HG03558 (cell line): ENCODE results near the gene KRTAP10-12.
"Not testable (repeated sequence)": the region's sequence is repeated elsewhere in the genome, so short reads cannot be mapped to it uniquely, and the experiment has no call there.

Source experiments
- ATAC-seq: cut with Tn5 transposase; IDR thresholded peaks from one replicate; pipeline ENCODE4 v1.9.1; 2021; ENCODE audit warnings: moderate number of reproducible peaks; ENCODE audit not compliant: unreplicated experiment; ENCODE audit errors: extremely low read depth

KRTAP10-12 gene

GRCh38 chr21:44697172-44697810 is at the start of gene KRTAP10-12:
KRTAP10-12 (plus strand) TSS chr21:44697172; CDS start chr21:44697202, 30 bp downstream.
- ATAC-seq, result not testable (repeated sequence)

- ATAC-seq, result no peak
These were observed 49.8 kb upstream of the KRTAP10-12 start for GRCh38 chr21:44647222-44647552.

- ATAC-seq, result no peak
These were observed 48.2 kb upstream of the KRTAP10-12 start for GRCh38 chr21:44648557-44649311.

- no peak for ATAC-seq
These were observed 47.4 kb upstream of the KRTAP10-12 start for GRCh38 chr21:44649521-44650100.

- no peak for ATAC-seq
These were observed 46.6 kb upstream of the KRTAP10-12 start for GRCh38 chr21:44650265-44650972.

- ATAC-seq, result no peak
These were observed 45.8 kb upstream of the KRTAP10-12 start for GRCh38 chr21:44650973-44651675.

- ATAC-seq, result no peak
These were observed 43.8 kb upstream of the KRTAP10-12 start for GRCh38 chr21:44653123-44653522.

GRCh38 chr21:44653656-44654575 is 43.1 kb upstream of the KRTAP10-12 start:
- no peak for ATAC-seq

- ATAC-seq, result no peak
These were observed 42.3 kb upstream of the KRTAP10-12 start, which contains the start of gene KRTAP12-4 for GRCh38 chr21:44654576-44655175. KRTAP12-4 (minus strand) TSS chr21:44654659; CDS start chr21:44654614, 45 bp downstream.

GRCh38 chr21:44656868-44657267 is 40.1 kb upstream of the KRTAP10-12 start:
- no peak for ATAC-seq

- no peak for ATAC-seq
These were observed 39.1 kb upstream of the KRTAP10-12 start, which contains the start of gene KRTAP12-3 for GRCh38 chr21:44657635-44658540. KRTAP12-3 (plus strand) TSS chr21:44657932; CDS start chr21:44657980, 48 bp downstream.

- no peak for ATAC-seq
These were observed 38.4 kb upstream of the KRTAP10-12 start for GRCh38 chr21:44658541-44658910.

- ATAC-seq, result no peak
These were observed 37.9 kb upstream of the KRTAP10-12 start for GRCh38 chr21:44658913-44659595.

- not testable (repeated sequence) for ATAC-seq
These were observed 35.4 kb upstream of the KRTAP10-12 start for GRCh38 chr21:44661567-44661966.

- ATAC-seq, result no peak
These were observed 32.3 kb upstream of the KRTAP10-12 start for GRCh38 chr21:44664691-44665090.

- no peak for ATAC-seq
These were observed 30.3 kb upstream of the KRTAP10-12 start, which contains the start of gene KRTAP12-2 for GRCh38 chr21:44666401-44667320. KRTAP12-2 (minus strand) TSS chr21:44666927; CDS start chr21:44666886, 41 bp downstream.
